ENCODE results near the gene STH. TPM values are rescaled to one million over a fixed set of nuclear protein-coding genes. Genes with fewer than 3 reads are reported as not detected.
"Not testable (repeated sequence)": the region's sequence is repeated elsewhere in the genome, so short reads cannot be mapped to it uniquely, and the experiment has no call there.

Gene STH
- total RNA-seq, 1 donor from 2014 or later: not detected

DNA sequence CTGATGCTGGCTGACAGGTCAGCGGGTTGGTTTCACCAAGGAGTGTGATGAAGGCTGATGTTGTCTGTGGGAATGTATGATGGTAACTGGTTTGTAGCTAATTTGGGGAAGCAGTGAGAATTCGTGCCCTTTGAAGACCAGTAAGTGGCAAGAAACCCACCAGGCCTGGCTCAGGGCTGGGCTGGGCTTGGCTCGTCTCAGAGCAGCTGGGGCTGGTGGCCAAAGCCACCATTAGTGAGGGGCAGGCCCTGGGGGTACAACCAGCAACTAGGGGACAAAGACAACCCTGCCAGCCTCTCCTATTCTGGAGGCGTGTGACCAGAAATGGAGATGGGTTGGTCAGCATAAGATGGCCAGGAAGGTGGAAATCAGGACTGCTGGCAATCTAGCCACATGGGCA is 13.0 kb upstream of the STH start:
- DNase-seq: no peak

GRCh38 chr17:45987706-45988105 is 11.3 kb upstream of the STH start:
- no peak for DNase-seq

GRCh38 chr17:45989759-45990158 is 9.3 kb upstream of the STH start:
- DNase-seq: no peak

- DNase-seq: no peak
Measured at GRCh38 chr17:45990886-45991285, 8.2 kb upstream of the STH start.

DNA sequence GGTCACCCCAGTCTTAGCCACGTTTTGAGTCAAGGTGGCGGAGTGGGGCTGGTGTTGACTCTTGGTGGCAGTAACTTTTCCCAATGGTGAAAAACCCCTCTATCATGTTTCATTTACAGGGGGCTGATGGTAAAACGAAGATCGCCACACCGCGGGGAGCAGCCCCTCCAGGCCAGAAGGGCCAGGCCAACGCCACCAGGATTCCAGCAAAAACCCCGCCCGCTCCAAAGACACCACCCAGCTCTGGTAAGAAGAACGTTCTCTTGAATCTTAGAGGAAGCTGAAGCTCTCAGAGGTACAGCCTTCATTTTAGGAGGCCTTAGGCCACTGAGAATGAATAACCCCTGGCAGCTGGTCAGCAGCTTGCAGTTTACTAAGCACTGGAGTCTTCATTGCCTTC is 7.7 kb upstream of the STH start:
- no peak for DNase-seq

DNA sequence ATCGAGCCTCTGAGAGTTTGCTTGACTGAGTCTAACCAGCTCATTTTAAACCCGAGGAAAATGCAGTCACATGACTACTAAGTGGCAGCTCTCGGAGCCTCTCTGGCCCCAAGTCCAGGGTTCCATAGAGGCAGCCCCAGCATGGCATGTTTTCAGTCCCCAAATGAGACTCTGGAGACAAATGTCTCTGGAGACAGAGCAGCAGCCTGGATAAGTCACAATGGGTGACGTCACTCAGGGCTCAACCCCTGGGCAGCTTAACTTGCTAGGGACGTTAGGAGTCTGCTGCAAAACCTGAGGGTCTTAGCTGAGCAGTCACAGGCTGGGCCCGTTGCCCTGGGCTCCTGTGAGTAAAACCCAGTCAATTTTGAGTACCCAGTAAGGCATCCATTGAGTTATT is 6.9 kb upstream of the STH start:
- DNase-seq: no peak

GRCh38 chr17:45992904-45993303 is 6.1 kb upstream of the STH start:
- no peak for DNase-seq

DNA sequence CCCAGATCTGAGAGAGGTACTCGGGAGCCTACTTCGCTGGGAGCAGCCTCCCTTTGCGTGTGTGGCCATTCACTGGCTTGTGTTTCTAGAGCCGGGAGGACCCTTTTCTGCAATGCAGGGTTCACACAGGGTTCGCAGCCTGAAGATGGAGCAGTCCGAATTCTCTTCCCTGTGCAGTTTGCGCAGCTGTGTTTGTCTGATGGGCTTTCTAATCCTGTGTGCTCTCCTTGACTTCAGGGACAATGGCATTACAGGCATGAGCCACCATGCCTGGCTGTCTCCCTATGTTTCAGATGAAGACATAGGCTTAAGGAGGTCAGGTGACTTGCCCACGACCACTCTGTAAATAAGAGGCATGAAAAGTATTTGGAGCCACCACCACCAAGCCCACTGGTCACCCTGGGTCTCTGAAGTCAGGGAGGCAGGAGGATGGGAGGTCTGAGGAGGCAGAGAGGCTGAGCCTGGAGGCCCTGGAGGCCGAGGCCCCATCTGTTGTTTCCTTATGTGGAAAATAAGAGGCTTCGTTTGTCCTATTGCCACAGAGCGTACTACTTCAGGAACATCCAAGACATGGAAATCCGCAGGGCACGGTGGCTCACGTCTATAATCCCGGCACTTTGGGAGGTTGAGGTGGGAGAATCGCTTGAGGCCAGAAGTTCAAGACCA is 5.0 kb upstream of the STH start:
- DNase-seq: no peak

- DNase-seq: no peak
Measured at GRCh38 chr17:45994987-45995386, 4.1 kb upstream of the STH start.

- DNase-seq: no peak
Measured at GRCh38 chr17:45995627-45996270, 3.3 kb upstream of the STH start.

- DNase-seq: no peak
Measured at GRCh38 chr17:45996282-45996937, 2.6 kb upstream of the STH start.

- DNase-seq: no peak
Measured at GRCh38 chr17:45997166-45997565, 1.9 kb upstream of the STH start.

- no peak for DNase-seq
Measured at GRCh38 chr17:45997624-45998023, 1.4 kb upstream of the STH start.

GRCh38 chr17:45999900-46000290 is 845 bp downstream of the STH start:
- no peak for DNase-seq

DNA sequence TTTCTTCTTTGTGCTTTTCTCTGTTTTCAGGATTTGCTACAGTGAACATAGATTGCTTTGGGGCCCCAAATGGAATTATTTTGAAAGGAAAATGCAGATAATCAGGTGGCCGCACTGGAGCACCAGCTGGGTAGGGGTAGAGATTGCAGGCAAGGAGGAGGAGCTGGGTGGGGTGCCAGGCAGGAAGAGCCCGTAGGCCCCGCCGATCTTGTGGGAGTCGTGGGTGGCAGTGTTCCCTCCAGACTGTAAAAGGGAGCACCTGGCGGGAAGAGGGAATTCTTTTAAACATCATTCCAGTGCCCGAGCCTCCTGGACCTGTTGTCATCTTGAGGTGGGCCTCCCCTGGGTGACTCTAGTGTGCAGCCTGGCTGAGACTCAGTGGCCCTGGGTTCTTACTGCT is 1.2 kb downstream of the STH start:
- no peak for DNase-seq

GRCh38 chr17:46000757-46001156 is 1.7 kb downstream of the STH start:
- DNase-seq: no peak

DNA sequence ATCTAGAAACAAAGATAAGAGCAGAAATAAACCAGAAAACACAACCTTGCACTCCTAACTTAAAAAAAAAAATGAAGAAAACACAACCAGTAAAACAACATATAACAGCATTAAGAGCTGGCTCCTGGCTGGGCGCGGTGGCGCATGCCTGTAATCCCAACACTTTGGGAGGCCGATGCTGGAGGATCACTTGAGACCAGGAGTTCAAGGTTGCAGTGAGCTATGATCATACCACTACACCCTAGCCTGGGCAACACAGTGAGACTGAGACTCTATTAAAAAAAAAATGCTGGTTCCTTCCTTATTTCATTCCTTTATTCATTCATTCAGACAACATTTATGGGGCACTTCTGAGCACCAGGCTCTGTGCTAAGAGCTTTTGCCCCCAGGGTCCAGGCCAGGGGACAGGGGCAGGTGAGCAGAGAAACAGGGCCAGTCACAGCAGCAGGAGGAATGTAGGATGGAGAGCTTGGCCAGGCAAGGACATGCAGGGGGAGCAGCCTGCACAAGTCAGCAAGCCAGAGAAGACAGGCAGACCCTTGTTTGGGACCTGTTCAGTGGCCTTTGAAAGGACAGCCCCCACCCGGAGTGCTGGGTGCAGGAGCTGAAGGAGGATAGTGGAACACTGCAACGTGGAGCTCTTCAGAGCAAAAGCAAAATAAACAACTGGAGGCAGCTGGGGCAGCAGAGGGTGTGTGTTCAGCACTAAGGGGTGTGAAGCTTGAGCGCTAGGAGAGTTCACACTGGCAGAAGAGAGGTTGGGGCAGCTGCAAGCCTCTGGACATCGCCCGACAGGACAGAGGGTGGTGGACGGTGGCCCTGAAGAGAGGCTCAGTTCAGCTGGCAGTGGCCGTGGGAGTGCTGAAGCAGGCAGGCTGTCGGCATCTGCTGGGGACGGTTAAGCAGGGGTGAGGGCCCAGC is 2.6 kb downstream of the STH start:
- DNase-seq: no peak

GRCh38 chr17:46002311-46002972 is 3.4 kb downstream of the STH start:
- DNase-seq: peak; percentile 75

- DNase-seq: no peak
Measured at GRCh38 chr17:46002973-46003316, 3.9 kb downstream of the STH start.

DNA sequence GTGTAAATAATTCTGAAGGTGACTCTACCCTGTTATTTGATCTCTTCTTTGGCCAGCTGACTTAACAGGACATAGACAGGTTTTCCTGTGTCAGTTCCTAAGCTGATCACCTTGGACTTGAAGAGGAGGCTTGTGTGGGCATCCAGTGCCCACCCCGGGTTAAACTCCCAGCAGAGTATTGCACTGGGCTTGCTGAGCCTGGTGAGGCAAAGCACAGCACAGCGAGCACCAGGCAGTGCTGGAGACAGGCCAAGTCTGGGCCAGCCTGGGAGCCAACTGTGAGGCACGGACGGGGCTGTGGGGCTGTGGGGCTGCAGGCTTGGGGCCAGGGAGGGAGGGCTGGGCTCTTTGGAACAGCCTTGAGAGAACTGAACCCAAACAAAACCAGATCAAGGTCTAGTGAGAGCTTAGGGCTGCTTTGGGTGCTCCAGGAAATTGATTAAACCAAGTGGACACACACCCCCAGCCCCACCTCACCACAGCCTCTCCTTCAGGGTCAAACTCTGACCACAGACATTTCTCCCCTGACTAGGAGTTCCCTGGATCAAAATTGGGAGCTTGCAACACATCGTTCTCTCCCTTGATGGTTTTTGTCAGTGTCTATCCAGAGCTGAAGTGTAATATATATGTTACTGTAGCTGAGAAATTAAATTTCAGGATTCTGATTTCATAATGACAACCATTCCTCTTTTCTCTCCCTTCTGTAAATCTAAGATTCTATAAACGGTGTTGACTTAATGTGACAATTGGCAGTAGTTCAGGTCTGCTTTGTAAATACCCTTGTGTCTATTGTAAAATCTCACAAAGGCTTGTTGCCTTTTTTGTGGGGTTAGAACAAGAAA is 5.1 kb downstream of the STH start:
- no peak for DNase-seq

DNA sequence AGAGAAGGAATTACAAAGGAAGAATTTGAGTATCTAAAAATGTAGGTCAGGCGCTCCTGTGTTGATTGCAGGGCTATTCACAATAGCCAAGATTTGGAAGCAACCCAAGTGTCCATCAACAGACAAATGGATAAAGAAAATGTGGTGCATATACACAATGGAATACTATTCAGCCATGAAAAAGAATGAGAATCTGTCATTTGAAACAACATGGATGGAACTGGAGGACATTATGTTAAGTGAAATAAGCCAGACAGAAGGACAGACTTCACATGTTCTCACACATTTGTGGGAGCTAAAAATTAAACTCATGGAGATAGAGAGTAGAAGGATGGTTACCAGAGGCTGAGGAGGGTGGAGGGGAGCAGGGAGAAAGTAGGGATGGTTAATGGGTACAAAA is 7.0 kb downstream of the STH start:
- not testable (repeated sequence) for DNase-seq

- DNase-seq: no peak
Measured at GRCh38 chr17:46007461-46007965, 8.5 kb downstream of the STH start.
